GOT3 (cell line): ENCODE results near the gene MOB3B.
"Not testable (repeated sequence)": the region's sequence is repeated elsewhere in the genome, so short reads cannot be mapped to it uniquely, and the experiment has no call there.

Source experiments
- DNase-seq: peaks from one replicate; lab custom pipeline; 2025; ENCODE audit warnings: mixed read lengths; lab: John Stamatoyannopoulos, UW

MOB3B gene

GRCh38 chr9:27475057-27475595, 54.5 kb downstream of the MOB3B start:
- no peak for DNase-seq

GRCh38 chr9:27474305-27474704, 55.3 kb downstream of the MOB3B start:
- no peak for DNase-seq

GRCh38 chr9:27473111-27473529, 56.5 kb downstream of the MOB3B start:
- DNase-seq: no peak

- no peak for DNase-seq
Measured at GRCh38 chr9:27472195-27472594, 57.4 kb downstream of the MOB3B start.

GRCh38 chr9:27471789-27472188, 57.8 kb downstream of the MOB3B start:
- no peak for DNase-seq

- no peak for DNase-seq
Measured at GRCh38 chr9:27471366-27471765, 58.2 kb downstream of the MOB3B start.

- DNase-seq: no peak
Measured at GRCh38 chr9:27470291-27470856, 59.2 kb downstream of the MOB3B start.

GRCh38 chr9:27469550-27469949, 60.1 kb downstream of the MOB3B start:
- no peak for DNase-seq

GRCh38 chr9:27468462-27469110, 61.0 kb downstream of the MOB3B start:
- DNase-seq: no peak

GRCh38 chr9:27468000-27468399, 61.6 kb downstream of the MOB3B start:
- no peak for DNase-seq

- DNase-seq: no peak
Measured at GRCh38 chr9:27467486-27467885, 62.1 kb downstream of the MOB3B start.

- not testable (repeated sequence) for DNase-seq
Measured at GRCh38 chr9:27466516-27466915, 63.1 kb downstream of the MOB3B start.

- not testable (repeated sequence) for DNase-seq
Measured at GRCh38 chr9:27464950-27465349, 64.7 kb downstream of the MOB3B start.

GRCh38 chr9:27462846-27463245, 66.8 kb downstream of the MOB3B start:
- DNase-seq: no peak

- DNase-seq: no peak
Measured at GRCh38 chr9:27462434-27462833, 67.2 kb downstream of the MOB3B start.

- DNase-seq: no peak
Measured at GRCh38 chr9:27460226-27461023, 69.2 kb downstream of the MOB3B start.

- no peak for DNase-seq
Measured at GRCh38 chr9:27457445-27457844, 72.2 kb downstream of the MOB3B start.

- DNase-seq: no peak
Measured at GRCh38 chr9:27453860-27454553, 75.6 kb downstream of the MOB3B start.

- DNase-seq: no peak
Measured at GRCh38 chr9:27451207-27451797, 78.3 kb downstream of the MOB3B start.

GRCh38 chr9:27450752-27451151, 78.9 kb downstream of the MOB3B start:
- no peak for DNase-seq

- DNase-seq: not testable (repeated sequence)
Measured at GRCh38 chr9:27448356-27448755, 81.3 kb downstream of the MOB3B start.
